Stimulated activated CD8-positive, alpha-beta memory T cell treated with anti-CD3 and anti-CD28 coated beads, Interleukin-7, amount 100 ng/mL, for 1 hour (primary cell): ENCODE measurements around the gene ZNF799.
A peak's percentile ranks its signal among the peaks of the same experiment; 100 is the strongest.
"Not testable (repeated sequence)": the region's sequence is repeated elsewhere in the genome, so short reads cannot be mapped to it uniquely, and the experiment has no call there.

Experiments
- DNase-seq, 2 donors: peaks; one replicate each; pipeline ENCODE4 v3.0.0-alpha.2; 2020; ENCODE audit warnings: low read depth in 2 of 2

The ZNF799 gene

DNA sequence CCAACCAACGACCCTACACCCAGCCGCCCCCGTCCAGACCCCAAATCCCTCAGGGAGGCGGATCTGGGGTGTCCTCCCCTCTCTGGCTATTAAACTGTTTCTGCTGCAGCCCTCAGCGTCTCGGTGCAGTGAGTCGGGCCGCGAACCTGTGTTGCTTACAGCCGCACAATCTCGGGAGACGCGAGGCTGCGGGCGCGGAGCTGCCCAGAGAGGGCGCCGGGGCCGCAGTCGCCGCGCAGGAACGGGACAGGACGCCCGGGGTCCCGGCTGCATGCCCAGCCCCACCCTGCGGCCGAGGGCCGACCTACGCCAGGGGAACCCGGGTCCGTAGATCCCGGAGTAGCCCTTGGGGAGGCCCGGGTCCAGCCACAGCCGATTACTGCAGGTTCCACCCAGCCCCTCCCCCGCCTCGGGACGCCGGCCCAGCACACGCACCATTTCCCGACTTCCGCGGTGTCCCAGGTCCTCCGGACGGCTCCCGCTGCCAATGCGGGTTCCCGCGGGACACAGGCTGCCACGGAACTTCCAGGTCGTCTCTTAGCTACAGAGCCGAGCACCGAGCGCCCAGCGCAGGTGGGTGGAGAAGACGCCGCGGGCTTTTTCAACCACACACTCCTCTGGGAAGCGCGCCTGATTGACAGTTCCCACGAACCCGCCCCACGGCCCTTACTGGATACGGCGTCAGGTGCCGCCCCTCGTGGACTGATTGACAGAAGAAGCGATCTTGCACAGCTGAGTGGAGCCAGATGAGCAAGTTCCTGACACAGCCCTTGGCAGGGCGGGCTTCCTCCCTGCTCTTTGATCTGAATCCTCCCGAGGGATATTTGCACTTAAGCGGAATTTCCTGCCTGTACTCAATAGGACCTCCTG lies at the start of gene ZNF799:
Gene ZNF799 (minus strand): TSS at position 639 of the 870 bp plus-strand sequence. CDS start 201 bp downstream, at position 438.
- peak; percentile 59 to 64 for DNase-seq

GRCh38 chr19:12450844-12451243 lies 49.8 kb upstream of the ZNF799 start:
- DNase-seq = no peak

DNA sequence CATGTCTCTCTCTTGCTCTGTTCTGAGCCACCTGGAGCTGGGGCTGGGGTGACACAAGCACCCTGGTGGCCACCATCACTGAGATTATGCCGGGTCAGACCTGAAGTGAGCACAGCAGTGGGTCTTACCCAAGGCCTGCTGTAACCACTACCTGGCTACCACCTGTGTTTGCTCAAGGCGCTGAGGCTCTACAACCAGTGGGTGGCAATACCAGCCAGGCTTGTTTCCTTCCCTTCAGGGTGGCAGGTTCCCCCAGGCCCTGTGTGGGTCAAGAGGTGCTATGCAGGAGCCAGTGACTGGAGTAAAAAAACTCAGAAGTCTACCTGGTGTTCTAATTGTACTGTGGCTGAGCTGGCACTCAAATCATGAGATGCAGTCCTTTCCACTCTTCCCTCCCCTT lies 47.7 kb upstream of the ZNF799 start:
- no peak for DNase-seq

GRCh38 chr19:12440541-12441316 lies 39.7 kb upstream of the ZNF799 start, which contains the start of gene ZNF443:
Gene ZNF443 (minus strand): TSS chr19:12441021. CDS start chr19:12440914, 107 bp downstream.
- DNase-seq = peak; percentile 96 to 99

- peak in 1 of 2 donors; percentile 3 for DNase-seq
These were observed 38.8 kb upstream of the ZNF799 start for GRCh38 chr19:12439686-12440540.

DNA sequence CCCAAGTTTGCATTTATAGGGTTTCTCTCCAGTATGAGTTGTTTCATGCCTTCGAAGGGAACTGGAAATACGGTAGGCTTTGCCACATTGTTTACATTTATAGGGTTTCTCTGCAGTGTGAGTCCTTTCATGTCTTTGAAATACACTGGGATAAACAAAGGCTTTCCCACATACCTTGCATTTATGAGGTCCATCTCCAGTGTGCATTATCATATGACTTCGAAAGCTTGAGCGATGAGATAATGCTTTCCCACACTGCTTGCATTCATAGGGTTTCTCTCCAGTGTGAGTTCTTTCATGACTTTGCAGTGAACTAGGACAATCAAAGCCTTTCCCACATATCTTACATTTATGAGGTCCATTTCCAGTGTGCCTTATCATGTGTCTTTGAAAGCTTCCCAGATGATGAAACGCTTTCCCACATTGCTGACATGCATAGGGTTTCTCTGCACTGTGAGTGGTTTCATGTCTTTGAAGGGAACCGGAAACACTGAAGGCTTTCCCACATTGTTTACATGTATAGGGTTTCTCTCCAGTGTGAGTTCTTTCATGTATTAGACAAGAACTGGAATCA lies 29.7 kb upstream of the ZNF799 start:
- DNase-seq = not testable (repeated sequence)

DNA sequence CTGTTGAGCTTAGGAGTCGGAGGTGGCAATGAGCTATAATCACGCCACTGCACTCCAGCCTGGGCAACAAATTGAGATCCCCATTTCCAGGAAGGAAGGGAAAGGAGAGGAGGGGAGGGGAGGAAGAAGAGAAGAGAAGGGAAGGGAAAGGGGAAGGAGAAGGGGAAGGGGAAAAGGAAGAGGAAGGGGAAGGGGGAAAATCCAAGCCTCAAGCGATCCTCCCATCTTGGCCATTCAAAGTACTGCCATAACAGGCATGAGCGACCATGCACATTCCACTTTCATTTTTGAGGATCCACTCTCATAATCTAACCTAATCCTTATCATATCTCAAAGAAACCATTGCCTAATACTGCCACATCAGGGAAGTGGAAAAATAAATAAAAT lies 24.8 kb upstream of the ZNF799 start:
- no peak for DNase-seq

- DNase-seq = no peak
These were observed 24.3 kb upstream of the ZNF799 start for GRCh38 chr19:12425236-12425887.

DNA sequence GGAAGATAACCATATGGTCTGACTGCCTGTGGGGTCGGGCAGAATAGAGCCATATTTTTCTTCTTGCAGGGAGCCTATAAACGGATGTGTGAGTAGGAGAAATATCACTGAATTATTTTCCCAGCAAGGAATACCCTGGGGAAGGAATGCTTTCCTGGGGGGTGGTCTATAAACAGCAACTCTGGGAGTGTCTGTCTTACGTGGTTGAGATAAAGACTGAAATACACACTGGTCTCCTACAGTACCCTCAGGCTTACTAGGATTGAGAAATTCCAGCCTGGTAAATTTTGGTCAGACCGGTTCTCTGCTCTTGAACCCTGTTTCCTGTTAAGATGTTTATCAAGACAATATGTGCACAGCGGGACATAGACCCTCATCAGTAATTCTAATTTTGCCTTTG lies 16.2 kb upstream of the ZNF799 start:
- DNase-seq = not testable (repeated sequence)

DNA sequence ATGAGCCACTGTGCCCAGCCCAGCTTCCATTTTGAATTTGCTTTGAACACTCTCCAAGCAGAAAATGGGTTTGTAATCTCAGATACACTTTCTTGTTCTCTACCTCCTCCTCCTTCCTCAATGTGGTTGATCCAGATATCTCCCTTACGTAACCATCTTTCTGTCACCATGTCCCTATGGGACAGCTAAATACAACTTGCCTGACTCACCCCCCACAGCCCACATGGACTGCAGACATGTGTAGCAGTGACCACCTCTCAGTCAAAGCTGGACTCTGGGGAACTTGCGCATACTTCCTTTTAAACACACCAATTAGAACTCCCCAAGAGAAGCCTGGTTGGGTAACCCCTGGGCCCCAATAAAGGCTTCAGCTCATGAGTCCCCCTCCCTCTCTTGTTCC lies 10.8 kb upstream of the ZNF799 start:
- no peak for DNase-seq

- not testable (repeated sequence) for DNase-seq
These were observed 1.0 kb downstream of the ZNF799 start for GRCh38 chr19:12399901-12400632.

- not testable (repeated sequence) for DNase-seq
These were observed 9.9 kb downstream of the ZNF799 start for GRCh38 chr19:12391148-12391547.

- not testable (repeated sequence) for DNase-seq
These were observed 14.7 kb downstream of the ZNF799 start for GRCh38 chr19:12386365-12386764.

DNA sequence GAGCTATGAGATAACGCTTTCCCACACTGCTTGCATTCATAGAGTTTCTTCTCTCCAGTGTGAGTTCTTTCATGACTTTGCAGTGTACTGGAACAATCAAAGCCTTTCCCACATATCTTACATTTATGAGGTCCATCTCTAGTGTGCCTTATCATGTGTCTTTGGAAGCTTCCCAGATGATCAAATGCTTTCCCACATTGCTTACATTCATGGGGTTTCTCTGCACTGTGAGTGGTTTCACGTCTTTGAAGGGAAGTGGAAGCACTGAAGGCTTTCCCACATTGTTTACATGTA lies 20.7 kb downstream of the ZNF799 start:
- DNase-seq = no peak

DNA sequence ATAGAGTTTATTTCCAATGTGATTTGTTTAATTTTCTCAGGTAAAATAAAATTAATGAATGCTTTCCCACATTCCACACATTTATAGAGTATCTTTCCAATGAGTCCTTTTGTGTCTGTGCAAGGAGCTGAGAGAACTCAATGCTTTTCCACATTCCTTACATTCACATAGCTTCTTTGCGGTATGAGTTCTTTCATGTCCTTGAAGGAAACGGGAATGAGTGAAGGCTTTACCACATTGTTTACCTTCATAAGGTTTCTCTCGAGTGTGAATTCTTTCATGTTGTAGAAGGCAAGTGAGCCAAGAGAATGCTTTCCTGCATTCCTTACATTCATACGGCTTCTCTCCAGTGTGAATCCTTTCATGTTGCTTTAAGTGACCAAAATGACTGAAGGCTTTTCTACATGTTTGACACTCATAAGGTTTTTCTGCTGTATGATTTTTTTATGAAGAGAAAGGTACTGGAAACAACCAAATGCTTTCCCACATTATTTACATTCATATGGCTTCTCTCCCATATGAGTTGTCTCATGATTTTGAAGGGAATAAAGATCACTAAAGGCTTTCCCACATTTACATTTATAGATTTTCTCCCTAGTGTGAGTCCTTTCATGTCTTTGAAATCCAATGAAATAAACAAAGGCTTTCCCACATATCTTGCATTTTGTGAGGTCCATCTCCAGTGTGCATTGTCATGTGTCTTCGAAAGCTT lies 21.2 kb downstream of the ZNF799 start:
- no peak for DNase-seq

DNA sequence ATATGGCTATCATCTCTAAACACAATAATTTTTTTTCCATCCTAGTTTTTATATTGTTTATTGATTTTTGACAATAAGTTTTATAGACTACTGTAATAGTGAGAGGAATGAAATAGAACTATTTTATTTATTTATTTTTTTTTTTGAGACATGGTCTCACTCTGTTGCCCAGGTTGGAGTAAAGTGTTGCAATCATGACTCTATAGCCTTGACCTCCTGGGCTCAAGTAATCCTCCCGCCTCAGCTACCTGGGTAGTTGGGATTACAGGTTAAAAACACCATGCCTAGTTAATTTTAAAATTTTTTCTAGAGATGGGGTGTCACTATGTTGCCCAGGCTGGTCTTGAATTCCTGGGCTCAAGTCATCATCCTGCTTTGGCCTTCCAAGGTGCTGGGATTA lies 27.0 kb downstream of the ZNF799 start:
- DNase-seq = no peak

DNA sequence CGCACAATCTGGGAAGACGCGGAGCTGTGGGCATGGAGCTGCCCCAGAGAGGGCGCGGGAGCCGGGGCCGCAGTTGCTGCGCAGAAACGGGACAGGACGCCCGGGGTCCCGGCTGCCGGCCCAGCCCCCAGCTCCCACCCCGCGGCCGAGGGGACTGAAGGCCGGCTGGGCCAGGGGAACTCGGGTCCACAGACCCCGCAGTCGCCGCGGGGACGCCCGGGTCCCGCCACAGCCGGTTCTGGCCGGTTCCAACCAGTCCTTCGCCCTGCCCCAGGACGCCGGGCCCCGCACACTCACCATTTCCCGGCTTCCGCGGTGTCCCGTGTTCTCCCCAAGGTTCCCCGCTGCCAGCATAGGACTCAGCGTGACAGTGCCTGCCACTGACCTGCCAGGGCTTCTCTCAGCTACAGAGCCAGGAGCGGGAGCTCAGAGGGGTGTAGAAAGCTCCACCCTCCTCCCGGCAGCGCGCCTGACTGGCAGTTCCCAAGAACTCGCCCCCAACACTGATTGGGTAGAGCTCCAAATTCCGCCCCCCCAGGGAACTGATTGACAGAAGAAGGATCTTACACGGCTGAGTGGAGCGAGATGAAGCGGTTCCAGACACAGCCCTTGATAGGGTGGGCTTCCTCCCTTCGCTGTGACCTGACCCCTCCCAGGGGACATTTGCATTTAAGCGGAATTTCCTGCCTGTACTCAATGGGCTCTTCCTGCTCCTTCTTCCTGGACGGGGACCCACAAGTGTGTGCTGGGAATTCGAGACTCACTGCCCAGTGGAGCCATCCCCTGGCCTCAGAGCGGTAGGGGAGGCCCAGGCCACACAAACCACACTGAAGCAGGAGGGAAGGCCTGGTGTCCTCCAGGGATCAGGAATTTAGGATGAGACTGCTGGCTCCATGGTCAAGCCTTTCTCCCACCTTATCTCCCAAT lies 35.6 kb downstream of the ZNF799 start, which contains the start of gene ZNF442:
Gene ZNF442 (minus strand): TSS at position 448 of the 927 bp plus-strand sequence. CDS start 2,052 bp downstream, outside the sequence.
- peak; percentile 56 to 69 for DNase-seq
